K562 (cell line): Measurements from ENCODE around the gene CPEB1. TPM values are rescaled to one million over a fixed set of nuclear protein-coding genes. Genes with fewer than 3 reads are reported as not detected.

ENCODE experiments used
- ATAC-seq: fragments of 200-7000 bp; cut with Tn5 transposase; 3 replicates; pipeline ENCODE4 v1.9.1; 2020; ENCODE audit warnings: moderate library complexity
- BruUV-seq: library from RNA; stranded (reverse); fragments of 400-500 nt; replicated peaks from 2 replicates; lab custom pipeline; 2021; lab: Mats Ljungman, UMichigan
- CTCF ChIA-PET: fragments of 300-600 bp; formaldehyde crosslinking; extraction: SDS; loops from one replicate; lab custom pipeline; 2021; ENCODE audit warnings: low intra/inter-chr PET ratio; lab: Yijun Ruan, JAX
- POLR2A ChIA-PET: fragments of 300-600, 350-650 bp; sonication (Branson Sonifier 250); formaldehyde crosslinking; extraction: SDS; loops from one replicate; lab custom pipeline; 2021; ENCODE audit warnings: antibody characterized with exemption, inconsistent platforms; lab: Yijun Ruan, JAX
- DNase-seq, 4 experiments: peaks; one replicate each; pipeline versions ENCODE4 v3.0.0 to v3.0.0-alpha.2; 2011 to 2018; ENCODE audit warnings: low spot score in 3 of 4, mixed read lengths in 3 of 4; ENCODE audit errors: extremely low read depth in 1 of 4
- FAIRE-seq: peaks from 2 replicates; lab custom pipeline; 2011; peaks lifted over from hg19 to GRCh38; lab: Jason Lieb, UNC
- H2AFZ ChIP-seq: 2 replicates; pipeline ENCODE4 v1.6.0; 2011; ENCODE audit warnings: low read depth, low read length, control low read depth, inconsistent platforms
- H3K27ac ChIP-seq: fragments of 200-600 bp; 3 replicates; pipeline ENCODE4 v1.8.0; 2011; ENCODE audit warnings: low read depth, mild to moderate bottlenecking, control low read depth, inconsistent platforms, low read length, moderate library complexity, mixed read lengths; ENCODE audit errors: extremely low read depth
- H3K27me3 ChIP-seq, 2 experiments: fragments of 300-600 bp in 1 of 2; 2 replicates in 1 of 2; 3 replicates in 1 of 2; pipeline versions ENCODE4 v1.6.0 to v1.8.0; 2011; ENCODE audit warnings: inconsistent platforms in 2 of 2, low read length in 2 of 2, mild to moderate bottlenecking in 1 of 2, mixed read lengths in 1 of 2, moderate library complexity in 1 of 2; ENCODE audit not compliant: control insufficient read depth in 2 of 2, insufficient read depth in 2 of 2
- H3K36me3 ChIP-seq: fragments of 300-600 bp; 3 replicates; pipeline ENCODE4 v1.8.0; 2011; ENCODE audit warnings: mild to moderate bottlenecking, low read length, inconsistent platforms; ENCODE audit not compliant: control insufficient read depth, insufficient read depth
- H3K4me1 ChIP-seq, 2 experiments: fragments of 200-600 bp in 1 of 2; replicated peaks in 1 of 2; 2 replicates in 1 of 2; 3 replicates in 1 of 2; pipeline versions ENCODE4 v1.5.1 to v1.8.0; 2011; ENCODE audit warnings: inconsistent platforms in 2 of 2, low read length in 2 of 2, mild to moderate bottlenecking in 1 of 2, mixed read lengths in 1 of 2, moderate library complexity in 1 of 2; ENCODE audit not compliant: control insufficient read depth in 2 of 2, insufficient read depth in 2 of 2
- H3K4me2 ChIP-seq: 2 replicates; pipeline ENCODE4 v1.6.1; 2011; ENCODE audit warnings: low read length, control low read depth, inconsistent platforms, mixed read lengths; ENCODE audit not compliant: insufficient read depth
- H3K4me3 ChIP-seq: fragments of 200-600 bp; sonication (generic), shearing (Covaris generic); 2 replicates; pipeline ENCODE4 v1.5.1; 2016; ENCODE audit warnings: control low read depth, inconsistent platforms
- H3K79me2 ChIP-seq: fragments of 200-600 bp; 3 replicates; pipeline ENCODE4 v1.8.0; 2011; ENCODE audit warnings: low read length, inconsistent platforms; ENCODE audit not compliant: control insufficient read depth, insufficient read depth
- H3K9ac ChIP-seq, 2 experiments: 2 replicates each; pipeline versions ENCODE4 v1.6.0 to v1.6.1; 2011; ENCODE audit warnings: low read depth in 2 of 2, low read length in 2 of 2, control low read depth in 1 of 2, inconsistent platforms in 1 of 2, mild to moderate bottlenecking in 1 of 2, mixed read lengths in 1 of 2; ENCODE audit not compliant: insufficient read depth in 1 of 2
- H3K9me1 ChIP-seq: one replicate; pipeline ENCODE4 v1.6.0; 2011; ENCODE audit warnings: inconsistent platforms, mild to moderate bottlenecking, low read length, moderate library complexity; ENCODE audit not compliant: control insufficient read depth, insufficient read depth
- H3K9me3 ChIP-seq: replicated peaks from 2 replicates; pipeline ENCODE4 v1.5.1; 2011; ENCODE audit warnings: low read depth, low read length, inconsistent platforms; ENCODE audit not compliant: control insufficient read depth, insufficient read depth
- H4K20me1 ChIP-seq: replicated peaks from 2 replicates; pipeline ENCODE4 v1.6.1; 2011; ENCODE audit warnings: low read length, inconsistent platforms, mixed read lengths; ENCODE audit not compliant: control insufficient read depth, insufficient read depth
- ARID1B ChIP-seq: fragments of 450-650 bp; IDR thresholded peaks from 2 replicates; pipeline ENCODE4 v1.6.1; 2016; ENCODE audit warnings: antibody characterized with exemption, mild to moderate bottlenecking, inconsistent platforms
- CBFB ChIP-seq: sonication (generic); formaldehyde crosslinking; IDR thresholded peaks from 2 replicates; pipeline ENCODE4 v1.4.0; 2020; ENCODE audit warnings: mild to moderate bottlenecking, missing genetic modification reagents
- MTA2 ChIP-seq: fragments of 450-650 bp; IDR thresholded peaks from 2 replicates; pipeline ENCODE4 v1.6.1; 2016; ENCODE audit warnings: low read depth
- MTF1 ChIP-seq: fragments of 250-450 bp; sonication (Bioruptor Pico); IDR thresholded peaks from 2 replicates; pipeline ENCODE4 v1.9.0; 2021; ENCODE audit warnings: moderate library complexity, mild to moderate bottlenecking, inconsistent platforms, borderline replicate concordance
- NFXL1 ChIP-seq: fragments of 450-650 bp; formaldehyde crosslinking; IDR thresholded peaks from 2 replicates; pipeline ENCODE4 v1.4.0; 2021; ENCODE audit warnings: mild to moderate bottlenecking
- PCBP2 ChIP-seq: fragments of 200-400 bp; formaldehyde crosslinking; IDR thresholded peaks from 2 replicates; pipeline ENCODE4 v1.6.1; 2018; ENCODE audit warnings: low read length, low read depth, mild to moderate bottlenecking, moderate library complexity; ENCODE audit not compliant: poor library complexity, severe bottlenecking
- ZBTB1 ChIP-seq: sonication (generic); formaldehyde crosslinking; IDR thresholded peaks from 2 replicates; pipeline ENCODE4 v1.8.1; 2023; ENCODE audit warnings: missing genetic modification reagents, low read depth, mild to moderate bottlenecking, borderline replicate concordance
- ZFX ChIP-seq: sonication (generic); formaldehyde crosslinking; IDR thresholded peaks from 2 replicates; pipeline ENCODE4 v1.8.0; 2022; ENCODE audit warnings: mild to moderate bottlenecking, missing genetic modification reagents, moderate library complexity
- WGBS: fragments of 100-300 bp; shearing (Covaris generic); methylation state at CpG from one replicate; pipeline ENCODE4 v1.1.6; 2016; ENCODE audit warnings: low coverage, mixed read lengths; ENCODE audit not compliant: insufficient coverage; ENCODE audit errors: missing lambda C conversion rate; 5-methylcytosine and 5-hydroxymethylcytosine counted together
- in situ Hi-C: fragments of 300-500 bp; cut with MboI; formaldehyde crosslinking; loops from 4 replicates; pipeline ENCODE4 v1.15.0; 2018; ENCODE audit warnings: inconsistent platforms, mixed read lengths
- intact Hi-C: fragments of 100-400 bp; cut with micrococcal nuclease; formaldehyde crosslinking; loops from 2 replicates; pipeline ENCODE4 v1.14.2; 2022
- polyA plus RNA-seq, 8 experiments: library from polyadenylated mRNA; depleted of rRNA in 4 of 8; stranded (reverse) in 5 of 8; unstranded in 3 of 8; fragments of >200 nt; fragmentation: Nextera tagmentation in 2 of 8; fragmentation: Illumina TruSeq in 1 of 8; extraction: Ambion mirVana in 2 of 8; extraction: Trizol in 1 of 8; gene quantifications; 2 replicates each; pipeline versions ENCODE4 v1.2.1 to v1.2.3, GENCODE V29; 2011 to 2014; ENCODE audit warnings: inconsistent platforms in 1 of 8, missing spikeins in 1 of 8
- total RNA-seq, 7 experiments: library from RNA; depleted of rRNA in 6 of 7; stranded (reverse); fragments of >200 nt in 6 of 7; fragmentation: Illumina TruSeq in 2 of 7; extraction: Trizol in 2 of 7; gene quantifications; 2 replicates each; pipeline versions ENCODE4 v1.2.1 to v1.2.3, GENCODE V29; 2011 to 2021; ENCODE audit warnings: low replicate concordance in 1 of 7
- TF ChIP-seq, protein P1 (sequence below): fragments of 250-450 bp; sonication (Bioruptor Pico); IDR thresholded peaks from 2 replicates; pipeline ENCODE4 v1.5.0; 2021; ENCODE audit warnings: mild to moderate bottlenecking, moderate library complexity
- TF ChIP-seq, protein P2 (sequence below): sonication (generic); formaldehyde crosslinking; IDR thresholded peaks from 2 replicates; pipeline ENCODE4 v1.8.1; 2023; ENCODE audit warnings: mild to moderate bottlenecking, missing genetic modification reagents
- TF ChIP-seq, protein P3 (sequence below), 2 experiments: IDR thresholded peaks; 2 replicates each; pipeline ENCODE4 v1.6.1; 2011; ENCODE audit warnings: borderline replicate concordance in 1 of 2, control low read depth in 1 of 2, low read depth in 1 of 2, low read length in 1 of 2, mild to moderate bottlenecking in 1 of 2, mixed read lengths in 1 of 2, moderate library complexity in 1 of 2; ENCODE audit not compliant: insufficient read depth in 1 of 2, insufficient read length in 1 of 2, poor library complexity in 1 of 2, severe bottlenecking in 1 of 2; ENCODE audit errors: extremely low read depth in 1 of 2

Gene CPEB1
- total and polyA plus RNA-seq, 9 of the 15 experiments (the other 6 are each of a cell fraction or from before 2014, with no cell fraction given): 2.2 to 13.4 (median 9.7) TPM

DNA sequence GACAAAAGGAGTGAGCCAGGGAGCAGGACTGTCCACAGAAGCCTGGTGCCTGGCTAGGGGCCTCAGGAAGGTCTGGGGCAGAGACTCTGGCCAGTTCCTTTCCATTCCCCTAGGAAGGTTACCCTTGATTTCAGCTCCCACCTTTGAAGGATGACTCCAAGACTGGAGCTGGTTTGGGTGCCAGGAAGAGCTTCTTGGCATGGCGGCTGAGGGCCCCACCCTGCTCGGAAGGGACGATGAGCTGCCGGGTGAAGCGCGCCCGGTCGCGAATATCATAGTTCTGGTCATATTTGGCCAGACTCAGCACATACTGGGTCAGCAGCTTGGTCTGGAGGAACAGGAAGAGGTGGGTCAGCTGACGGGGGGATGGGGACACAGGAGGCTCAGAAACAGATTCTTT is 19.4 kb upstream of the CPEB1 start (continued):
- TF ChIP-seq, protein P1, sequence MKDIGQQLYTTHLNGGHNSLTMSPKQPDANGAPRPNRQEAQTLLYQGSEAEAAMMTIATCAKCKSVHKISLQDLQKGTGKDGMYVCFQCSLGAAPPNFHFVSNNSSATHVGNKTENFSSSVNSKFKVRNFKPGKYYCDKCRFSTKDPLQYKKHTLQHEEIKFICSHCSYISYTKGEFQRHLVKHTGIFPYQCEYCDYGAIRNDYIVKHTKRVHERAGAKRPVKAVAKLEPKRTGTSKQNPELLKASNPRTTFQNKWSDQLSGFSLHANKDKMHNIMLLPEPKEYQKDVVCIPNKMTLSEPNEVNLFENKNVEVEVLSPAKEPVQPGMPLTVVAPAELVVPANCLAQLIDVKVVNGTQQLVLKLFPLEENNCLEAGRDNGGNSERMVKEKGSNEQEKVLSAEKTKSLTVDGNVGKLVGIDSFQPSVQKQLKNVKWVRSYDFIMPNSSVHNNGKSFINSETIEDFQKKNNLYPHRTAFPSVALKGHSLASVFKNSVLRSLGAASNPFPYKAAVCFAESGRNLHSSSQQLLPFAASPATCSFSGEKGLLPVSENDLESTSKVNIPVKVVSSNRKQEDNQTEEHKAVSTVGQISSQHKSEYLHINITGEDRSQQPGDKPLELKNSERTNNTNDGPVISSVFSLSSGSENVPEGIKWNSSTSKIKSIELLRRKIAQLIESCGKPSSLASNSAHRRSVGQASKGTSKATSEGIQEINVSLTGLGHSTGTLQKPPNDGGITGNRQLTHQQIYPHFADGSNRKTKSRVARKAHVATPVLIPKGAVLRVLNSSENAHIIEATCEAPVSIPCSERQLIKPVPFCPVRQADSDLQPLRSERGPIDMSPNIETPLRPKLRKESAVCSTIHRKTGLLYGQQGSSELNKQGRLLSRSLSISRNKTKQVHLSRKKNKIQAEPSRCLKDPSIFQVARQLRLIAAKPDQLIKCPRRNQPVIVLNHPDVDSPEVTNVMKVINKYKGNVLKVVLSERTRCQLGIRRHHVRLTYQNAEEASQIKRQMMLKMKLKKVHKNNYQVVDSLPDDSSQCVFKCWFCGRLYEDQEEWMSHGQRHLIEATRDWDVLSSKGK (CRISPR knock-in tag): no peak
- TF ChIP-seq ARID1B (no peak), MTA2 (no peak), CBFB (CRISPR knock-in tag) (no peak)
- TF ChIP-seq, protein P2, sequence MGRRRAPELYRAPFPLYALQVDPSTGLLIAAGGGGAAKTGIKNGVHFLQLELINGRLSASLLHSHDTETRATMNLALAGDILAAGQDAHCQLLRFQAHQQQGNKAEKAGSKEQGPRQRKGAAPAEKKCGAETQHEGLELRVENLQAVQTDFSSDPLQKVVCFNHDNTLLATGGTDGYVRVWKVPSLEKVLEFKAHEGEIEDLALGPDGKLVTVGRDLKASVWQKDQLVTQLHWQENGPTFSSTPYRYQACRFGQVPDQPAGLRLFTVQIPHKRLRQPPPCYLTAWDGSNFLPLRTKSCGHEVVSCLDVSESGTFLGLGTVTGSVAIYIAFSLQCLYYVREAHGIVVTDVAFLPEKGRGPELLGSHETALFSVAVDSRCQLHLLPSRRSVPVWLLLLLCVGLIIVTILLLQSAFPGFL (CRISPR knock-in tag): no peak

DNA sequence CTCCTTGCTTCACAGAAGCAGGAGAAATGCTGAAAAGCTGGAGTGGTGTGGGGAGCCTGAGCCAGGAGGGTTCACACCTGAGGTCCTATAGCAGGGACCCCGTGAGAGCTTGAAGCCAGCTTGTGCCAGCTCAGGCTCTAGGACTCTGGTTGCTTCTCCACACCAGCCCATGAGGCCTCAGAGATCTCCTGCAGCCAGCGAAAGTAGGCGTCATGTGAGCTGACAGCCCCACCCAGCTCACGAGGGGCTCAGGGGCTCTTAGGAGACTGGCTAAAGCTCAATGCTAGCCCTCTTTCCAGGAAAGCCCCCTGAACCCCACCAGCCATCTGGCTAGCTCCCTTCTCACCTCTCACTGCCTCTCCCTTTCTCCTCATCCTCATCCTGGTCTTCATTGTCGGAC is 16.9 kb upstream of the CPEB1 start:
- ChIA-PET CTCF (no interaction called here), POLR2A (interaction anchor here (1.2 to 1.3 kb wide), 2 partner anchors 10 to 14 kb away, joined by 4 to 5 read pairs; no protein-coding TSS in a partner anchor)
- Histone ChIP-seq H3K4me3 (no peak overlapping the region), H3K79me2 (no peaks in the 10 kb centered on the region), H2AFZ (no peak overlapping the region), H3K4me2 (no peak overlapping the region), H3K9me3 (no peaks in the 10 kb centered on the region), H3K27me3 (peaks cover 30 to 79% of the 10 kb centered on the region in 2 experiments), H3K9ac (no peak overlapping the region), H3K27ac (no peak overlapping the region), H3K4me1 (no peaks in the 10 kb centered on the region; a peak in 1 of 5 replicates), H4K20me1 (peaks cover 17% of the 10 kb centered on the region), H3K36me3 (no peaks in the 10 kb centered on the region), H3K9me1 (no peaks in the 10 kb centered on the region)
- no TSS peak for BruUV-seq
- DNase-seq (no peak), FAIRE-seq (no peak), ATAC-seq (no peak)
- WGBS: 2% methylated on average over 5 of the region's 5 CpGs
- intact Hi-C loops (no loop called here), in situ Hi-C loops (no loop called here)
- TF ChIP-seq NFXL1: no peak
- TF ChIP-seq, protein P3, sequence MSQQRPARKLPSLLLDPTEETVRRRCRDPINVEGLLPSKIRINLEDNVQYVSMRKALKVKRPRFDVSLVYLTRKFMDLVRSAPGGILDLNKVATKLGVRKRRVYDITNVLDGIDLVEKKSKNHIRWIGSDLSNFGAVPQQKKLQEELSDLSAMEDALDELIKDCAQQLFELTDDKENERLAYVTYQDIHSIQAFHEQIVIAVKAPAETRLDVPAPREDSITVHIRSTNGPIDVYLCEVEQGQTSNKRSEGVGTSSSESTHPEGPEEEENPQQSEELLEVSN (IDR thresholded peaks at IDR 0.05; ENCODE audit: borderline replicate concordance in 1 of 2, extremely low read depth in 1 of 2, insufficient read depth in 1 of 2, insufficient read length in 1 of 2, low read depth in 1 of 2, low read length in 1 of 2, poor library complexity in 1 of 2, severe bottlenecking in 1 of 2): no peak
- TF ChIP-seq ZFX (CRISPR knock-in tag): no peak
- no peak for TF ChIP-seq MTF1 (CRISPR knock-in tag)
- no peak for TF ChIP-seq PCBP2
- TF ChIP-seq ZBTB1 (CRISPR knock-in tag): no peak
